Islet of Langerhans (tissue), 1 donor: ENCODE data around the gene ADIPOR2.
"Not testable (repeated sequence)": the region's sequence is repeated elsewhere in the genome, so short reads cannot be mapped to it uniquely, and the experiment has no call there.

Source experiments
- FAIRE-seq: peaks from one replicate; lab custom pipeline; 2011; peaks lifted over from hg19 to GRCh38; lab: Jason Lieb, UNC

The ADIPOR2 gene

GRCh38 chr12:1705774-1706631, 15.1 kb downstream of the ADIPOR2 start:
- no peak for FAIRE-seq

DNA sequence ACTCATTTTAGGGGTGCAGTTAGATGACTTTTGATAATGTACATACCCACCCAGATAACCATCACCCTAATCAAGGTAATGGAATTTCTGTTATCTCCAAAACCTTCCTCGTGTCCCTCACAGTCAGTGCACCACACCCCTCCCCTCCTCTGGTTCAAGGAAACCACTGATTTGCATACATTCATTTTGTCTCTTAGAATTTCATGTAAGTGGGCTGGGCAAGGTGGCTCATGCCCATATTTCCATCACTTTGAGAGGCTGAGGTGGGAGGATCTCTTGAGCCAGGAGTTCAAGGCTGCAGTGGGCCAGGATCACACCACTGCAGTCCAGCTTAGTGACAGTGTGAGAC, 15.7 kb downstream of the ADIPOR2 start:
- no peak for FAIRE-seq

GRCh38 chr12:1707051-1707450, 16.2 kb downstream of the ADIPOR2 start:
- no peak for FAIRE-seq

- not testable (repeated sequence) for FAIRE-seq
These were observed 19.1 kb downstream of the ADIPOR2 start for GRCh38 chr12:1709968-1710367.

DNA sequence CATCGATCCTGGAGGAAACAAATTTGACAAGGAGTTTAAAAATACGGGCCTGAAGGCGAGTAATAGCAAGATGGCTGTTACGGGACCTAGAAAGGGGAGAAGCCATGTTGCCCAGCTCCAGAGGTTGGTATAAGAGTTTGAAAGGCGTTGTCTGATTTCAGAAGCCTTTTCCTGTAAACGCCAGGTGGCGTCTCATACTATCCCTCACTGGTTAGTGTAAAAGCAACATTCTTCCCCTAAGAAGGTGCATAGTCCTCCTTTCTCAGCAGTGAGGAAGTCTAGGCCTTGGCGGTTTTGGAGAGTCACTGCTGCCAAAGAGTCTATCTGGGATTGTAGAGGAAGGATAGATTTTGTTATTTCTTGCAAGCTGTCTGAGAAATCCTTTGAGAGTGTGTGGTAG, 20.0 kb downstream of the ADIPOR2 start:
- not testable (repeated sequence) for FAIRE-seq

- FAIRE-seq = not testable (repeated sequence)
These were observed 20.8 kb downstream of the ADIPOR2 start for GRCh38 chr12:1711536-1712211.

GRCh38 chr12:1712305-1712704, 21.4 kb downstream of the ADIPOR2 start:
- FAIRE-seq = not testable (repeated sequence)

DNA sequence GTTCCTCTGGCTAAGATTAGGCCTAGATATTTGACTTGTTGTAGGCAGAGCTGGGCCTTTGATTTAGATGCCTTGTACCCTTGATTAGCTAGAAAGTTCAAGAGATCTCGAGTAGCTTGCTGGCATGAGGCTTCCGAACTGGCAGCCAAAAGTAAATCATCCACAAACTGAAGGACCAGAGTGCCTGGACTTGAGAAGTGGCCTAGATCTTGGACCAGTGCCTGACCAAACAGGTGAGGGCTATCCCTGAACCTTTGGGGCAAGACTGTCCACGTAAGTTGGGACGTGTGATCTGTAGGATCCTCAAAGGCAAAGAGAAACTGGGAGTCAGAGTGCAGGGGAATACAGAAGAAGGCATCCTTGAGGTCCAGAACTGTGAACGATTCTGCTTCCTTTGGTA, 22.0 kb downstream of the ADIPOR2 start:
- FAIRE-seq = not testable (repeated sequence)

- not testable (repeated sequence) for FAIRE-seq
These were observed 23.0 kb downstream of the ADIPOR2 start for GRCh38 chr12:1713783-1714348.

- not testable (repeated sequence) for FAIRE-seq
These were observed 24.6 kb downstream of the ADIPOR2 start for GRCh38 chr12:1715459-1715858.

- FAIRE-seq = peak; percentile 17
These were observed 25.5 kb downstream of the ADIPOR2 start for GRCh38 chr12:1716215-1716862.

- FAIRE-seq = no peak
These were observed 26.0 kb downstream of the ADIPOR2 start for GRCh38 chr12:1716911-1717310.

GRCh38 chr12:1719139-1719538, 28.3 kb downstream of the ADIPOR2 start:
- no peak for FAIRE-seq

DNA sequence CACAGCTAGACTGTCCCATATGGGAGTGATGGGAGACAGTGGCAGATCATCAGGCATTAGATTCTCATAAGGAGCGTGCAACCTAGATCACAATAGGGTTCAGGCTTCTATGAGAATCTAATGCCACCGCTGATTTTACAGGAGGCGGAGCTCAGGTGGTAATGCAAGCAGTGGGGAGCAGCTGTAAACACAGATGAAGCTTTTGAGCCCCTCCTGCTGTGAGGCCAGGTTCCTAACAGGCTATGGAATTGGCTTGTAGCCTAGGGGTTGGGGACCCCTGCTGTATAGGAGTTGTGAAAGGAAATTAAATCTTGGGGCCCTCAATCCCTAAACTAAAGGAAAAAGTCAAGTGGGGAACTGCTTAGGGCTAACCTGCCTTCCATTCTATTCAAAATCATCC, 29.6 kb downstream of the ADIPOR2 start:
- no peak for FAIRE-seq

DNA sequence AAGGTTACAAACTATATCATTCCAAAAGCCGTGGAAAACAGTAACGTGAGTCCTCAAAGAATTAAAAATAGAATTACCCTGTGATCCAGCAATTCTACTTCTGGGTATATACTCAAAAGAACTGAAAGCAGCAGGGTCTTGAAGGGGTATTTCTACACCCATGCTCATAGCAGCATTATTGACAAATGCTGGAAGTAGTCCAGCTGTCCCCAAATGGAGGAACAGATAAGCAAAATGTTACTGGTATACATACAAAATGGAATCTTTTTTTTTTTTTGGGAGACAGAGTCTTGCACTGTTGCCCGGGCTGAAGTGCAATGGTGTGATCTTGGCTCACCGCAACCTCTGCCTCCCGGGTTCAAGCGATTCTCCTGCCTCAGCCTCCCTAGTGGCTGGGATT, 32.9 kb downstream of the ADIPOR2 start:
- FAIRE-seq = no peak

GRCh38 chr12:1724250-1724649, 33.4 kb downstream of the ADIPOR2 start:
- no peak for FAIRE-seq

- no peak for FAIRE-seq
These were observed 35.9 kb downstream of the ADIPOR2 start for GRCh38 chr12:1726753-1727152.

DNA sequence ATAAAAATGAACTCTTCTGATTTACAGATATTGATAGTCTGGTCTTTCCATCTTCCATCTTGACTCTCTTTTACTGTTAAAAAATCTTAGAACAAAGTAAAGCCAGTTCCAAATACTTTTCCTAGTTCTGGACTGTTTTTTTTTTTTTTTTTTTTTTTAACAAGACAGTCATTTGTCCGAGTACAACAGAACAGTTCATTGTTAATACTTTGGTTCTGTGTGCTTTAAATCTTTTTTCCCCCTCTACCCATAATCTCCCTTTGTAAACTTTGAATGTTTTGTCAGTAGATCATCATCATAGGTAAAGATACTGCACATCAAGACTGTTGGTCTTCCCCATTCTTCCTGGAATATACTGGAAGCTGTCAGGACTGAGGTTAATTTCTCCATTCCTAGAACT, 38.0 kb downstream of the ADIPOR2 start:
- no peak for FAIRE-seq

GRCh38 chr12:1731019-1731687, 40.3 kb downstream of the ADIPOR2 start:
- no peak for FAIRE-seq

- not testable (repeated sequence) for FAIRE-seq
These were observed 40.8 kb downstream of the ADIPOR2 start for GRCh38 chr12:1731688-1732078.

DNA sequence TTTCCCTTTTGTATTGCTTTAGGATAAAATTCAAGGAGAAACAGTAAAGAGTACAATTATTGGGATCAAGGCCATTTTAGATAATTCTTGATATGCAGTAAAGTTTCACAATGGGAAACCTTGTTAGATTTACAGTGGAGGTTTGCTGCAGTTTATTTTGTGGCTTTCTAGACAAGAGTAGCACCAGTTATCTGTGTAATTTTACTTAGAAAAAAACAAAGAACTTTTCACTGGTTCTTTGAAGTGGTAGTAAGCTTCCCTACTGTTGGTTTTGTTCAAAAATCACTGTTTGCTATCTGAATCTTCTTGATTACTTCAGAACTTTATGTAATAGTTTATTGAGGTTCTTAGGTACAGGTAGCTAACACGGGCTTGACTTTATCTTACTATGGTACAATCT, 42.0 kb downstream of the ADIPOR2 start:
- FAIRE-seq = peak; percentile 86

DNA sequence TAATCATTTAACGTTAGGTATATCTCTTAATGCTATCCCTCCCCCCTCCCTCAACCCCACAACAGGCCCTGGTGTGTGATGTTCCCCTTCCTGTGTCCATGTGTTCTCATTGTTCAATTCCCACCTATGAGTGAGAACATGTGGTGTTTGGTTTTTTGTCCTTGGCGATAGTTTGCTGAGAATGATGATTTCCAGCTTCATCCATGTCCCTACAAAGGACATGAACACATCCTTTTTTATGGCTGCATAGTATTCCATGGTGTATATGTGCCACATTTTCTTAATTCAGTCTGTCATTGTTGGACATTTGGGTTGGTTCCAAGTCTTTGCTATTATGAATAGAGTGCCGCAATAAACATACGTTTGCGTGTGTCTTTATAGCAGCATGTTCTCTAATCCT, 42.8 kb downstream of the ADIPOR2 start:
- not testable (repeated sequence) for FAIRE-seq
